MM.1S (cell line): ENCODE measurements around the gene CREB3L4.

Experiments
- DNase-seq: peaks from one replicate; pipeline ENCODE4 v3.0.0-alpha.2; 2015
- H2AFZ ChIP-seq: fragments of 300-600 bp; sonication (generic); 2 replicates; pipeline ENCODE4 v1.6.0; 2016; ENCODE audit warnings: antibody characterized with exemption, low read length
- H3F3A ChIP-seq: fragments of 300-600 bp; sonication (generic); 2 replicates; pipeline ENCODE4 v1.6.1; 2016; ENCODE audit warnings: mild to moderate bottlenecking, antibody characterized with exemption, low read length, moderate library complexity, mixed read lengths; ENCODE audit not compliant: insufficient read depth
- H3K27ac ChIP-seq: fragments of 300-600 bp; sonication (generic); 2 replicates; pipeline ENCODE4 v1.5.1; 2016; ENCODE audit warnings: mild to moderate bottlenecking, low read length
- H3K27me3 ChIP-seq: fragments of 300-600 bp; sonication (generic); replicated peaks from 2 replicates; pipeline ENCODE4 v1.6.0; 2016; ENCODE audit warnings: low read length; ENCODE audit not compliant: insufficient read depth
- H3K36me3 ChIP-seq: fragments of 300-600 bp; sonication (generic); replicated peaks from 2 replicates; pipeline ENCODE4 v1.6.1; 2016; ENCODE audit warnings: mild to moderate bottlenecking, low read length, mixed read lengths; ENCODE audit not compliant: insufficient read depth
- H3K4me1 ChIP-seq: fragments of 300-600 bp; sonication (generic); 2 replicates; pipeline ENCODE4 v1.6.1; 2016; ENCODE audit warnings: low read length, mixed read lengths
- H3K4me2 ChIP-seq: fragments of 300-600 bp; sonication (generic); 2 replicates; pipeline ENCODE4 v1.6.0; 2016; ENCODE audit warnings: low read depth, low read length
- H3K4me3 ChIP-seq: fragments of 300-600 bp; sonication (generic); 2 replicates; pipeline ENCODE4 v1.5.1; 2016; ENCODE audit warnings: low read length, mixed read lengths
- H3K79me2 ChIP-seq: fragments of 300-600 bp; sonication (generic); 2 replicates; pipeline ENCODE4 v1.6.1; 2016; ENCODE audit warnings: mixed run types, low read length, mixed read lengths
- H3K9ac ChIP-seq: fragments of 300-600 bp; sonication (generic); 2 replicates; pipeline ENCODE4 v1.6.1; 2016; ENCODE audit warnings: low read length, mixed read lengths
- H3K9me2 ChIP-seq: fragments of 300-600 bp; sonication (generic); replicated peaks from 2 replicates; pipeline ENCODE4 v1.6.1; 2016; ENCODE audit warnings: mild to moderate bottlenecking, low read length, mixed read lengths; ENCODE audit not compliant: insufficient read depth
- H3K9me3 ChIP-seq: fragments of 300-600 bp; sonication (generic); replicated peaks from 2 replicates; pipeline ENCODE4 v1.6.1; 2016; ENCODE audit warnings: mild to moderate bottlenecking, low read length, mixed read lengths; ENCODE audit not compliant: insufficient read depth
- H4K20me1 ChIP-seq: fragments of 300-600 bp; sonication (generic); 2 replicates; pipeline ENCODE4 v1.6.1; 2016; ENCODE audit warnings: mild to moderate bottlenecking, low read length, moderate library complexity, mixed read lengths; ENCODE audit not compliant: insufficient read depth
- CTCF ChIP-seq: fragments of 300-600 bp; sonication (generic); IDR thresholded peaks from 2 replicates; pipeline ENCODE4 v1.5.1; 2016; ENCODE audit warnings: antibody characterized with exemption, low read length, mixed read lengths
- EZH2 ChIP-seq: fragments of 300-600 bp; sonication (generic); optimal IDR thresholded peaks from 2 replicates; pipeline ENCODE3; 2017; ENCODE audit warnings: low read depth, mild to moderate bottlenecking, antibody characterized with exemption, low read length, mixed read lengths
- EZH2phosphoT487 ChIP-seq: fragments of 300-600 bp; sonication (generic); IDR thresholded peaks from 2 replicates; pipeline ENCODE4 v1.6.1; 2018; ENCODE audit warnings: antibody characterized with exemption, low read length

Gene CREB3L4

GRCh38 chr1:153936011-153936802 lies 31.5 kb upstream of the CREB3L4 start:
- Histone ChIP-seq H2AFZ (no peak overlapping the region), H3K27me3 (no peaks in the 10 kb centered on the region), H3K79me2 (no peaks in the 10 kb centered on the region), H3K27ac (no peak overlapping the region), H3F3A (no peaks in the 10 kb centered on the region), H3K4me1 (no peaks in the 10 kb centered on the region), H3K9me2 (no peaks in the 10 kb centered on the region), H4K20me1 (no peaks in the 10 kb centered on the region), H3K36me3 (no peaks in the 10 kb centered on the region; the same call in none of the 2 replicates), H3K9ac (no peak overlapping the region), H3K9me3 (no peaks in the 10 kb centered on the region), H3K4me2 (no peak overlapping the region), H3K4me3 (no peak overlapping the region)
- no peak for DNase-seq
- no peak for TF ChIP-seq EZH2
- TF ChIP-seq EZH2phosphoT487 = no peak

DNA sequence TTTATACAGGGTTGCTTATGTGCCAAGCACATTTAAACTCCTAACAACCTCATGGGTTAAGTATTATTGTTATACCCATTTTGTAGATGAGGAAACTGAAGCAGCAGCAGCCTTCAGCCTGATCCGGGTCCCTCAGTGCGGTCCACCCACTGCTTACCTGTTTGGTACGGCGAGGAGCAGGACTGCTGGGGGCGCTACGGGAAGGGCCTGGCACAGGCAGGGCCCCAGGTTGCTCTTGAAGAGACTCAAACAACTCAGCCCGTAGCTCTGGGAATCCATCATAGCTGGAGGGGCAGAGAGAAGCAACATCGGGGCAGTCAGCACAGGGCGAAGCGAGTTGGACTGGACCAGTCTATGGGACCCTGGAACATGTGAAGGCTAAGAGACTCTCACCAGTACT lies 30.4 kb upstream of the CREB3L4 start:
- Histone ChIP-seq H3K27ac (no peak overlapping the region), H4K20me1 (no peaks in the 10 kb centered on the region), H3K4me2 (no peak overlapping the region), H3K9me2 (no peaks in the 10 kb centered on the region), H3K9me3 (no peaks in the 10 kb centered on the region), H3K79me2 (no peaks in the 10 kb centered on the region), H3K4me1 (no peaks in the 10 kb centered on the region), H3K36me3 (no peaks in the 10 kb centered on the region; the same call in none of the 2 replicates), H3K9ac (no peak overlapping the region), H3K27me3 (no peaks in the 10 kb centered on the region), H2AFZ (no peak overlapping the region), H3K4me3 (no peak overlapping the region), H3F3A (no peaks in the 10 kb centered on the region)
- TF ChIP-seq CTCF (no peak), EZH2 (no peak), EZH2phosphoT487 (no peak)
- no peak for DNase-seq

DNA sequence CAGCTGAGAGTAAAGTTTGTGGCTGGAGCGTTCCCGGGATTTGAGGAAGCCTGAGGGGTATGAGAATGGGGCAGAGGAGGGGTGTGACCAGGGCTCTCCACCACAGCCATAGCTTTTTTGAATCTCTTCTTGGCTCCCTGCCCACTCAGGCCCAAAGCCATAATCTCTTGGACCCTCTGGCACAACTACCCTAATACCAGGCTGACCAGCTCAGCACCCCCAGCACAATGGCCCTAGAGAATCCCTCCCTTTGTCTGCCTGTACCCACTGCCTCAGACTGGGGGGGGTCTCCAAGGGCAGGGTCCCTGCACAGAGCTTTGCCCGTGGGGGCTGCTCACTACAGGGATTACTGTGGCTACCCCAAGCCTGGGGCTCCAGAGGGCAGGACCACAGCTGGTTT lies 28.7 kb upstream of the CREB3L4 start:
- no peak for DNase-seq

More for the DNA sequence above, 28.7 kb upstream of the CREB3L4 start:
- peaks cover 9% of the 10 kb centered on the region for H3K79me2 ChIP-seq
- no peak overlapping the region for H3K4me3 ChIP-seq
- H3K36me3 ChIP-seq = no peaks in the 10 kb centered on the region; the same call in none of the 2 replicates
- H3K9ac ChIP-seq = no peak overlapping the region
- no peaks in the 10 kb centered on the region for H3K9me2 ChIP-seq
- H3K4me1 ChIP-seq = no peaks in the 10 kb centered on the region
- H2AFZ ChIP-seq = no peak overlapping the region
- TF ChIP-seq CTCF (no peak), EZH2phosphoT487 (no peak), EZH2 (no peak)
- H3K27ac ChIP-seq = no peak overlapping the region
- no peaks in the 10 kb centered on the region for H3K27me3 ChIP-seq
- H3F3A ChIP-seq = no peaks in the 10 kb centered on the region
- H3K9me3 ChIP-seq = no peaks in the 10 kb centered on the region
- no peak overlapping the region for H3K4me2 ChIP-seq
- H4K20me1 ChIP-seq = no peaks in the 10 kb centered on the region
